ENCODE results near the gene PES1.
A peak's percentile ranks its signal among the peaks of the same experiment; 100 is the strongest.

The PES1 gene

GRCh38 chr22:30566125-30566524 lies 25.6 kb downstream of the PES1 start:
- H3K9me3 ChIP-seq (replicated peaks in 1 of 2; ENCODE audit: control insufficient read depth in 2 of 2, insufficient read depth in 1 of 2, low read depth in 1 of 2, low read length in 2 of 2) = no peaks in the 10 kb centered on the region
- H2AFZ ChIP-seq (ENCODE audit: low read length) = no peak overlapping the region
- H3K27ac ChIP-seq (replicated peaks; ENCODE audit: low read length) = no peak overlapping the region
- H3K4me3 ChIP-seq (ENCODE audit: low read length in 2 of 2) = no peak overlapping the region
- peaks cover 4 to 5% of the 10 kb centered on the region in 2 donors for H3K4me1 ChIP-seq (ENCODE audit: control insufficient read depth in 2 of 2, insufficient read depth in 1 of 2, low read depth in 1 of 2, low read length in 2 of 2)
- H3K4ac ChIP-seq (ENCODE audit: low read length) = no peak overlapping the region
- H3K27me3 ChIP-seq (ENCODE audit: control insufficient read depth in 3 of 3, insufficient read depth in 3 of 3, low read depth in 1 of 3, low read length in 3 of 3) = peaks cover 0 to 8% (median 0%) of the 10 kb centered on the region in 3 experiments
- H3K9ac ChIP-seq (ENCODE audit: low read depth, low read length, poor library complexity) = no peak overlapping the region
- no peak overlapping the region for H2AK5ac ChIP-seq (ENCODE audit: low read depth, low read length)
- H3K18ac ChIP-seq (ENCODE audit: low read length) = no peak overlapping the region
- no peak overlapping the region for H4K91ac ChIP-seq (ENCODE audit: low read depth, low read length, poor library complexity)
- no peak overlapping the region for H2BK5ac ChIP-seq (ENCODE audit: low read length)
- H2BK120ac ChIP-seq (ENCODE audit: low read depth, low read length) = no peak overlapping the region
- H3K14ac ChIP-seq (ENCODE audit: low read length) = no peak overlapping the region
- H3K79me1 ChIP-seq (ENCODE audit: low read depth, low read length) = no peaks in the 10 kb centered on the region
- no peak overlapping the region for H3K4me2 ChIP-seq (ENCODE audit: insufficient read depth, low read length, poor library complexity, severe bottlenecking)
- no peaks in the 10 kb centered on the region for H3K36me3 ChIP-seq (replicated peaks in 1 of 2; ENCODE audit: control insufficient read depth in 2 of 2, insufficient read depth in 2 of 2, low read length in 2 of 2)
- no CpG with 5 or more reads among the region's 7 CpGs for WGBS, 2 donors (ENCODE audit: extremely low coverage in 2 of 2, insufficient read length in 2 of 2, insufficient replicate concordance in 1 of 2)
- no peak overlapping the region for H2BK15ac ChIP-seq (ENCODE audit: low read length)
- no peak for DNase-seq (ENCODE audit: low spot score)
- H2BK12ac ChIP-seq (ENCODE audit: low read length) = no peak overlapping the region
- no peak overlapping the region for H3K23ac ChIP-seq (ENCODE audit: low read depth, low read length, poor library complexity)
- no peak overlapping the region for H4K8ac ChIP-seq (ENCODE audit: low read depth, low read length)

DNA sequence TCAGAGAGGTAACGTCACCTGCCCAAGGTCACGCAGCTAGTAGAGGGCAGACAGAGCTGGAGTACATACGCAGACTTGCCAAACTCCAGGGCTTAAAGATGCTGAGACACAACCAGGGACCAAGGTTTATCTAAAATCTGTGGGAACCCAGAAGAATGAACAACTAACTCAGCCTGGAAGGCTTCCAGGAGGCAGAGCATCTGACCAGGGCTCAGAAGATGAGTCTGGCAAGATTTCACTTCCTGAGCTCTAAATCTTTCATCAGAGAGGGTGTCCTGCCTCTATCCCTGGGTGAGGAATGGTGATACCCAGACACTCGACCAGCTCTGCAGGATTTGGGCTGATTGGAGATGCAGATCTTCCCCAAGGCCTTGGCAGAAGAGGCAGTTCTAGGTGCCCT lies 26.4 kb downstream of the PES1 start:
- Histone ChIP-seq H3K9ac (ENCODE audit: low read depth, low read length, poor library complexity) (no peak overlapping the region), H2AFZ (ENCODE audit: low read length) (no peak overlapping the region), H3K9me3 (replicated peaks in 1 of 2; ENCODE audit: control insufficient read depth in 2 of 2, insufficient read depth in 1 of 2, low read depth in 1 of 2, low read length in 2 of 2) (no peaks in the 10 kb centered on the region), H2BK12ac (ENCODE audit: low read length) (no peak overlapping the region), H2BK15ac (ENCODE audit: low read length) (no peak overlapping the region), H3K14ac (ENCODE audit: low read length) (no peak overlapping the region), H2BK5ac (ENCODE audit: low read length) (no peak overlapping the region), H3K27me3 (ENCODE audit: control insufficient read depth in 3 of 3, insufficient read depth in 3 of 3, low read depth in 1 of 3, low read length in 3 of 3) (peaks cover 0 to 6% (median 0%) of the 10 kb centered on the region in 3 experiments), H3K4me3 (ENCODE audit: low read length in 2 of 2) (no peak overlapping the region), H3K4ac (ENCODE audit: low read length) (no peak overlapping the region), H2AK5ac (ENCODE audit: low read depth, low read length) (no peak overlapping the region), H4K8ac (ENCODE audit: low read depth, low read length) (no peak overlapping the region), H4K91ac (ENCODE audit: low read depth, low read length, poor library complexity) (no peak overlapping the region), H2BK120ac (ENCODE audit: low read depth, low read length) (no peak overlapping the region), H3K4me1 (ENCODE audit: control insufficient read depth in 2 of 2, insufficient read depth in 1 of 2, low read depth in 1 of 2, low read length in 2 of 2) (peaks cover 5% of the 10 kb centered on the region in 2 donors), H3K79me1 (ENCODE audit: low read depth, low read length) (no peaks in the 10 kb centered on the region), H3K4me2 (ENCODE audit: insufficient read depth, low read length, poor library complexity, severe bottlenecking) (no peak overlapping the region), H3K23ac (ENCODE audit: low read depth, low read length, poor library complexity) (no peak overlapping the region), H3K18ac (ENCODE audit: low read length) (no peak overlapping the region), H3K36me3 (replicated peaks in 1 of 2; ENCODE audit: control insufficient read depth in 2 of 2, insufficient read depth in 2 of 2, low read length in 2 of 2) (no peaks in the 10 kb centered on the region), H3K27ac (replicated peaks; ENCODE audit: low read length) (no peak overlapping the region)
- no CpG with 5 or more reads among the region's 4 CpGs for WGBS, 2 donors (ENCODE audit: extremely low coverage in 2 of 2, insufficient read length in 2 of 2, insufficient replicate concordance in 1 of 2)
- DNase-seq (ENCODE audit: low spot score) = no peak

- Histone ChIP-seq H3K18ac (ENCODE audit: low read length) (no peak overlapping the region), H2BK12ac (ENCODE audit: low read length) (no peak overlapping the region), H2AFZ (ENCODE audit: low read length) (no peak overlapping the region), H3K4me3 (ENCODE audit: low read length in 2 of 2) (no peak overlapping the region), H2BK120ac (ENCODE audit: low read depth, low read length) (no peak overlapping the region), H3K27ac (replicated peaks; ENCODE audit: low read length) (no peak overlapping the region), H4K91ac (ENCODE audit: low read depth, low read length, poor library complexity) (no peak overlapping the region), H3K23ac (ENCODE audit: low read depth, low read length, poor library complexity) (no peak overlapping the region), H3K9ac (ENCODE audit: low read depth, low read length, poor library complexity) (no peak overlapping the region), H2BK5ac (ENCODE audit: low read length) (no peak overlapping the region), H3K9me3 (replicated peaks in 1 of 2; ENCODE audit: control insufficient read depth in 2 of 2, insufficient read depth in 1 of 2, low read depth in 1 of 2, low read length in 2 of 2) (no peaks in the 10 kb centered on the region), H3K36me3 (replicated peaks in 1 of 2; ENCODE audit: control insufficient read depth in 2 of 2, insufficient read depth in 2 of 2, low read length in 2 of 2) (no peaks in the 10 kb centered on the region), H4K8ac (ENCODE audit: low read depth, low read length) (no peak overlapping the region), H3K4me1 (ENCODE audit: control insufficient read depth in 2 of 2, insufficient read depth in 1 of 2, low read depth in 1 of 2, low read length in 2 of 2) (peaks cover 5 to 6% of the 10 kb centered on the region in 2 donors), H3K79me1 (ENCODE audit: low read depth, low read length) (no peaks in the 10 kb centered on the region), H3K4me2 (ENCODE audit: insufficient read depth, low read length, poor library complexity, severe bottlenecking) (no peak overlapping the region), H2AK5ac (ENCODE audit: low read depth, low read length) (no peak overlapping the region), H3K4ac (ENCODE audit: low read length) (no peak overlapping the region), H3K27me3 (ENCODE audit: control insufficient read depth in 3 of 3, insufficient read depth in 3 of 3, low read depth in 1 of 3, low read length in 3 of 3) (peaks cover 0 to 6% (median 0%) of the 10 kb centered on the region in 3 experiments), H2BK15ac (ENCODE audit: low read length) (no peak overlapping the region), H3K14ac (ENCODE audit: low read length) (no peak overlapping the region)
- no peak for DNase-seq (ENCODE audit: low spot score)
- no CpG with 5 or more reads among the region's 3 CpGs for WGBS, 2 donors (ENCODE audit: extremely low coverage in 2 of 2, insufficient read length in 2 of 2, insufficient replicate concordance in 1 of 2)
These were observed 27.0 kb downstream of the PES1 start for GRCh38 chr22:30564761-30565119.

- H3K36me3 ChIP-seq (replicated peaks in 1 of 2; ENCODE audit: control insufficient read depth in 2 of 2, insufficient read depth in 2 of 2, low read length in 2 of 2) = no peaks in the 10 kb centered on the region
- no peak overlapping the region for H3K4ac ChIP-seq (ENCODE audit: low read length)
- peak overlapping the region; percentile 34 for H3K9ac ChIP-seq (ENCODE audit: low read depth, low read length, poor library complexity)
- H3K27ac ChIP-seq (replicated peaks; ENCODE audit: low read length) = no peak overlapping the region
- H2BK15ac ChIP-seq (ENCODE audit: low read length) = no peak overlapping the region
- H2AFZ ChIP-seq (ENCODE audit: low read length) = no peak overlapping the region
- H4K8ac ChIP-seq (ENCODE audit: low read depth, low read length) = no peak overlapping the region
- no peak overlapping the region for H3K4me3 ChIP-seq (ENCODE audit: low read length in 2 of 2)
- no peak for DNase-seq (ENCODE audit: low spot score)
- H2BK5ac ChIP-seq (ENCODE audit: low read length) = no peak overlapping the region
- no CpG with 5 or more reads among the region's 8 CpGs for WGBS, 2 donors (ENCODE audit: extremely low coverage in 2 of 2, insufficient read length in 2 of 2, insufficient replicate concordance in 1 of 2)
- H3K79me1 ChIP-seq (ENCODE audit: low read depth, low read length) = no peaks in the 10 kb centered on the region
- H3K27me3 ChIP-seq (ENCODE audit: control insufficient read depth in 3 of 3, insufficient read depth in 3 of 3, low read depth in 1 of 3, low read length in 3 of 3) = peaks cover 0 to 6% (median 0%) of the 10 kb centered on the region in 3 experiments
- H3K4me1 ChIP-seq (ENCODE audit: control insufficient read depth in 2 of 2, insufficient read depth in 1 of 2, low read depth in 1 of 2, low read length in 2 of 2) = peaks cover 5 to 9% of the 10 kb centered on the region in 2 donors
- H2BK120ac ChIP-seq (ENCODE audit: low read depth, low read length) = no peak overlapping the region
- H3K23ac ChIP-seq (ENCODE audit: low read depth, low read length, poor library complexity) = no peak overlapping the region
- H2BK12ac ChIP-seq (ENCODE audit: low read length) = peak overlapping the region; percentile 14
- H2AK5ac ChIP-seq (ENCODE audit: low read depth, low read length) = no peak overlapping the region
- no peak overlapping the region for H4K91ac ChIP-seq (ENCODE audit: low read depth, low read length, poor library complexity)
- H3K4me2 ChIP-seq (ENCODE audit: insufficient read depth, low read length, poor library complexity, severe bottlenecking) = no peak overlapping the region
- peak overlapping the region; percentile 78 for H3K14ac ChIP-seq (ENCODE audit: low read length)
- H3K9me3 ChIP-seq (replicated peaks in 1 of 2; ENCODE audit: control insufficient read depth in 2 of 2, insufficient read depth in 1 of 2, low read depth in 1 of 2, low read length in 2 of 2) = no peaks in the 10 kb centered on the region
- peak overlapping the region; percentile 16 for H3K18ac ChIP-seq (ENCODE audit: low read length)
These were observed 27.5 kb downstream of the PES1 start for GRCh38 chr22:30564045-30564760.
